IgD-negative memory B cell (primary cell): Measurements from ENCODE around the gene ZNRF3. TPM values are rescaled to one million over a fixed set of nuclear protein-coding genes. Genes with fewer than 3 reads are reported as not detected.

Experiments
- H3K27ac Mint-ChIP-seq, 3 donors: one replicate each; pipeline ENCODE4 v1.8.0; 2020 to 2022; ENCODE audit warnings: mild to moderate bottlenecking in 3 of 3, mixed read lengths in 3 of 3, moderate library complexity in 1 of 3
- H3K27me3 Mint-ChIP-seq: one replicate; pipeline ENCODE4 v1.8.0; 2021; ENCODE audit warnings: mixed read lengths
- H3K36me3 Mint-ChIP-seq: one replicate; pipeline ENCODE4 v1.8.0; 2020; ENCODE audit warnings: mild to moderate bottlenecking, mixed read lengths
- H3K4me1 Mint-ChIP-seq, 3 donors: one replicate each; pipeline ENCODE4 v1.8.0; 2020 to 2022; ENCODE audit warnings: mixed read lengths in 3 of 3, mild to moderate bottlenecking in 1 of 3
- H3K4me3 Mint-ChIP-seq, 4 donors: one replicate each; pipeline ENCODE4 v1.8.0; 2020 to 2022; ENCODE audit warnings: mild to moderate bottlenecking in 4 of 4, mixed read lengths in 4 of 4, moderate library complexity in 3 of 4
- H3K9me3 Mint-ChIP-seq, 3 donors: one replicate each; pipeline ENCODE4 v1.8.0; 2020 to 2021; ENCODE audit warnings: mixed read lengths in 3 of 3, mild to moderate bottlenecking in 1 of 3
- polyA plus RNA-seq: library from polyadenylated mRNA; unstranded; fragments of 300-500 nt; fragmentation: Illumina TruSeq; gene quantifications from one replicate; pipeline ENCODE4 v1.2.3, GENCODE V29; 2021

Gene ZNRF3
- polyA plus RNA-seq, 1 donor from 2014 or later = 0.16 TPM

DNA sequence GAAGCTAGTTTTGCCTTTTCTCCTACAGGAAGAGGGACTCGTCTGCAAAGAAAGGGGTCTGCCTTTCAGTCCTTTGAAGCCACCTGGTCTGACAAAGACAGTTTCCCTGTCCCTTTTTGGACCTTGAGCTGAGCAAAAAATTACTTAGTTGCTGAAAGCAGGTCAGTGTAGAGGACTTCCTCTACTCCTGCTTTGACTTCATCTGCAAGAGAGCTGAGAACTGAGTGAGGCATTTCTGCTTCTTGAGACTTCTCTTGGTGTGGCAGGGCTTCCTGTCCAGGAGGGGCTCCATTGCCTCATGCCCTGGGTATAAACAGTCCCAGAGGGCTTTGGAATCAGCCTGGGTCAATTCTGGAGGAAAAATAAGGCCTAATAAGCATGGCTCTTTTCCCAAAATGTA lies 73.1 kb downstream of the ZNRF3 start:
- H3K4me1 Mint-ChIP-seq = peaks cover 5 to 11% (median 5%) of the 10 kb centered on the region in 3 donors
- peaks cover 2% of the 10 kb centered on the region for H3K36me3 Mint-ChIP-seq
- H3K27ac Mint-ChIP-seq = no peak overlapping the region
- no peaks in the 10 kb centered on the region for H3K9me3 Mint-ChIP-seq
- H3K27me3 Mint-ChIP-seq = peaks cover 33% of the 10 kb centered on the region
- H3K4me3 Mint-ChIP-seq = peak overlapping the region in 1 of 4 donors; percentile 65

DNA sequence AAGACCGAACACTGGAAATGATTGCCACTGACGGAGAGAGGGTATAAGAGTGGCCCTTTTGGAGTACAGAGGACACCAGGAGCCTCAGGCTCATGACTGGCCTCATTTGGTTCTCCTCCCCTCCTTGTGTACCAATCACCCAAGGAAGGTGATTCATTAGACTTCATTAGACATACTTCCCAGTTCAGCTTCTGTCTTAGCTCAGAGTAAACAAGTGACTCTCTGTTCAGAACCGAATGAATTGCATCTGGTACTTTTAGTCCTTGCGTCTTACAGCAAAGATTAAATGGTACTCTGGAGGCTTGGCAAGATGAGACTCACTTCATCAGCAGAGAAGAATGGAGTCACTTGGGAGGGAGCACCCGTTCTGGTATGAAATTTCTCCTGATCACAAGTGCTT lies 75.2 kb downstream of the ZNRF3 start:
- H3K27ac Mint-ChIP-seq = no peak overlapping the region
- H3K4me3 Mint-ChIP-seq = no peak overlapping the region
- no peaks in the 10 kb centered on the region for H3K9me3 Mint-ChIP-seq
- H3K4me1 Mint-ChIP-seq = peaks cover 5 to 11% (median 5%) of the 10 kb centered on the region in 3 donors
- peaks cover 2% of the 10 kb centered on the region for H3K36me3 Mint-ChIP-seq
- H3K27me3 Mint-ChIP-seq = peaks cover 34% of the 10 kb centered on the region

DNA sequence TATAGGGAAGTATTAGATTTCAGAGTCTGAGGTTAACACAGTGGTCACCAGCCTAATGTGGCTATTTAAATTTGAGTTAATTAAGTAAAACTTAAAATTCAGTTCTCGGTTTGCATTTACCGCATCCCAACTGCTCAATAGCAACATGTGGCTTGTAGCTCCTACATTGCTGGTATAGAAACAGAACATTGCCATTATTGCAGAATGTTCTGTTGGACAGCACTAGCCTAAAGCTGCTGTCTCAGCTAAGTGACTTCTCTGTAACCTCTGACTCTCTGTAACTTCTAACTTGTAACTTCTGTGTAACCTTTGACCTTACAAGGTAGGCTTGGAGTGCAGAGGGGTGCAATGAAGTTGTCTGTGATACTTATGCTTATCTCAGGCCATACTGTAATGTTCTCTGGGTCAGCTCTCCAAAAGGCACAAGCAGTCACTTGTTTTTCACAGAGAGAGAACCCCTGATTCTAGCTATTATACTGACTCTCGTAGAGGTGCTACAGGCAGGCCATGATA lies 78.7 kb downstream of the ZNRF3 start:
- Mint-ChIP-seq H3K36me3 (peaks cover 2% of the 10 kb centered on the region), H3K4me3 (no peak overlapping the region), H3K9me3 (no peaks in the 10 kb centered on the region), H3K4me1 (no peaks in the 10 kb centered on the region), H3K27ac (no peak overlapping the region), H3K27me3 (peaks cover 29% of the 10 kb centered on the region)

GRCh38 chr22:28963362-28963761 lies 80.0 kb downstream of the ZNRF3 start:
- peaks cover 2% of the 10 kb centered on the region for H3K36me3 Mint-ChIP-seq
- H3K9me3 Mint-ChIP-seq = no peaks in the 10 kb centered on the region
- no peak overlapping the region for H3K4me3 Mint-ChIP-seq
- H3K27me3 Mint-ChIP-seq = peaks cover 25% of the 10 kb centered on the region
- no peaks in the 10 kb centered on the region for H3K4me1 Mint-ChIP-seq
- no peak overlapping the region for H3K27ac Mint-ChIP-seq

DNA sequence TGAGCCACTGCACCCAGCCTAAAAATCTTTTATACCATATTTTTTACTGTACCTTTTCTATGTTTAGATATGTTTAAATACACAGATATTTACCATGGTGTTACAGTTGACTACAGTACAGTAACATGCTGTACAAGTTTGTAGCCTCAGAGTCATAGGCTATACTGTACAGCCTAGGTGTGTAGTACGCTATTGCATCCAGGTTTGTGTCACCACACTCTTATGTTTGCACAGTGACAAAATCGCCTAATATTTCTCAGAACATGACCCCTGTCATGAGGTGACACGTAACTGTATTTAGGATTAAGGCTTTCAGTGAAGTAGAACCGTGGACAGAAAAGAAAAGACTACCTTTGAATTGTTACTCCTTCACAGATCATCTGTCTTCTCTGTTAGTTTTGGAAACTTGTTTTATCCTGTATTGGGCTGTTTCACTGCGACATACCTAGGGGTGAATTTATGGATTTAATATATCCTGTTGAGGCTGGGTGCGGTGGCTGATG lies 83.8 kb downstream of the ZNRF3 start:
- H3K36me3 Mint-ChIP-seq = peaks cover 2% of the 10 kb centered on the region
- H3K4me3 Mint-ChIP-seq = no peak overlapping the region
- H3K27me3 Mint-ChIP-seq = peaks cover 18% of the 10 kb centered on the region
- no peaks in the 10 kb centered on the region for H3K9me3 Mint-ChIP-seq
- H3K4me1 Mint-ChIP-seq = no peaks in the 10 kb centered on the region
- no peak overlapping the region for H3K27ac Mint-ChIP-seq

GRCh38 chr22:28967969-28968368 lies 84.6 kb downstream of the ZNRF3 start:
- no peak overlapping the region for H3K4me3 Mint-ChIP-seq
- no peaks in the 10 kb centered on the region for H3K4me1 Mint-ChIP-seq
- H3K36me3 Mint-ChIP-seq = peaks cover 2% of the 10 kb centered on the region
- no peak overlapping the region for H3K27ac Mint-ChIP-seq
- H3K9me3 Mint-ChIP-seq = no peaks in the 10 kb centered on the region
- H3K27me3 Mint-ChIP-seq = peaks cover 14% of the 10 kb centered on the region

GRCh38 chr22:28969401-28970168 lies 86.2 kb downstream of the ZNRF3 start:
- Mint-ChIP-seq H3K4me3 (no peak overlapping the region), H3K27me3 (peaks cover 10% of the 10 kb centered on the region), H3K4me1 (no peaks in the 10 kb centered on the region), H3K36me3 (peaks cover 2% of the 10 kb centered on the region), H3K27ac (no peak overlapping the region), H3K9me3 (no peaks in the 10 kb centered on the region)

DNA sequence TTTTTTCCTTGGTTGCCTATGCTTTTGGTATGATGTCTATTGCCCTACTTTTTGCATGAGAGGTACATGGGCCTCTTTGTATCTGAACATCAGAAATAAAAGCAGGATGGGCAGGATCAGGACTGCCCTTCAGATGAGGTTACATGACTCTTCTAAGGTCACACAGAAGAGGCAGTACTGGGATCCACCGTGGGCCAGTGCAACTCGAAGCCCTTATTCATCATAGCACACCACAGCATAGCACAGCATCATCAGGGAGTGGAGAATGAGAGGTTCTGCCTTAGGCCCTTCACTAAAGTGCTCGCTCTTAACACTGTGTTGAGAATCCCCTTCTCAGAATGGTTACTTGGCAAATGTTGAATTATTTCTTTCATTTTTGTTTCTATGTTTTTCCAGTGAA lies 90.0 kb downstream of the ZNRF3 start:
- no peaks in the 10 kb centered on the region for H3K36me3 Mint-ChIP-seq
- H3K27me3 Mint-ChIP-seq = peaks cover 19% of the 10 kb centered on the region
- H3K27ac Mint-ChIP-seq = no peak overlapping the region
- peaks cover 0 to 4% (median 0%) of the 10 kb centered on the region in 3 donors for H3K4me1 Mint-ChIP-seq
- H3K4me3 Mint-ChIP-seq = no peak overlapping the region
- no peaks in the 10 kb centered on the region for H3K9me3 Mint-ChIP-seq

DNA sequence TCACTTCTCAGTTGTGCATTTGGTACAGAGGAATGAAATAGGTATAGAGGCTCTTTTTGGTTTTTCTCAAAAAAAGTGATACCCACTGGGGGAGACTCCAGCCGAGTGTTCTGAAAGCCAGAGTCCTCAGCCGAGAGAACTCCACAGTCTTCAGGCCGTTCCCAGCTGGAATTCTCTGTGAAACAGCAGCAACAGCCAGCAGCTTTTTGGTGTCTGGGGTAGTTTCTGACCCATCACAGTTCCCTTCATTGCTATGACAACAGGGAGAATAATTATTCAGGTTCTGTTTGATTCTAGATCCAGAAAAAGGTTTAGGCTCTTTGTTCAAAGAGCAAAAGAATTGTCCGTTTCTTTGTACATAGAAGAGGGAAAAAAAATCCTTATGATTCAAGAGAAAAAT lies 93.7 kb downstream of the ZNRF3 start:
- H3K27ac Mint-ChIP-seq = no peak overlapping the region
- no peaks in the 10 kb centered on the region for H3K9me3 Mint-ChIP-seq
- H3K27me3 Mint-ChIP-seq = peaks cover 16% of the 10 kb centered on the region
- H3K4me1 Mint-ChIP-seq = peaks cover 0 to 4% (median 0%) of the 10 kb centered on the region in 3 donors
- H3K36me3 Mint-ChIP-seq = no peaks in the 10 kb centered on the region
- H3K4me3 Mint-ChIP-seq = no peak overlapping the region

GRCh38 chr22:28977481-28977971 lies 94.2 kb downstream of the ZNRF3 start:
- H3K27ac Mint-ChIP-seq = no peak overlapping the region

DNA sequence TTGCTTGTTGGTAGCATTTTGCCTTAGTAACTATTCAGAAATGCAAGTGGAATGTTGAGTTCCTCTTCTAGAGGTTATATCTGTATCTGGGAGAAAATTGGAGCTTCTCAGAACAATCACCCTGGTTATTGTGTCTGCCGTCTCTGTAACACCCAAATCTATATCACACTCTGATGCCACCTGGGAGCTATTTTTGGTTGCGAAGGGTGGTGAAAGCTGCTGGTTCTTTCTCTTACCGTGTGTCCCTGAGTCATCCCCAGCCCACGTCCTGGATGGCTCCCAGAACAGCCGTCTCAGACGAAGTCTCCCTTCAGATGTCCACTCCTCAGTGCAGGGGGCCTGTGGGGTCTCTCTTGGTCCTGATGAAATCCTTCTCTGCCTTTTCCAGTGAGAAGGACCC lies 94.8 kb downstream of the ZNRF3 start:
- Mint-ChIP-seq H3K27me3 (peaks cover 16% of the 10 kb centered on the region), H3K27ac (no peak overlapping the region), H3K36me3 (no peaks in the 10 kb centered on the region), H3K4me1 (peaks cover 0 to 4% (median 0%) of the 10 kb centered on the region in 3 donors), H3K9me3 (no peaks in the 10 kb centered on the region), H3K4me3 (no peak overlapping the region)

More at GRCh38 chr22:28977481-28977971, 94.2 kb downstream of the ZNRF3 start:
- Mint-ChIP-seq H3K4me3 (no peak overlapping the region), H3K27me3 (peaks cover 16% of the 10 kb centered on the region), H3K9me3 (no peaks in the 10 kb centered on the region), H3K4me1 (peaks cover 0 to 4% (median 0%) of the 10 kb centered on the region in 3 donors), H3K36me3 (no peaks in the 10 kb centered on the region)

- peaks cover 0 to 4% (median 0%) of the 10 kb centered on the region in 3 donors for H3K4me1 Mint-ChIP-seq
- no peaks in the 10 kb centered on the region for H3K9me3 Mint-ChIP-seq
- no peak overlapping the region for H3K27ac Mint-ChIP-seq
- H3K4me3 Mint-ChIP-seq = no peak overlapping the region
- H3K36me3 Mint-ChIP-seq = no peaks in the 10 kb centered on the region
- H3K27me3 Mint-ChIP-seq = peaks cover 16% of the 10 kb centered on the region
These were observed 95.8 kb downstream of the ZNRF3 start for GRCh38 chr22:28978863-28979796.

DNA sequence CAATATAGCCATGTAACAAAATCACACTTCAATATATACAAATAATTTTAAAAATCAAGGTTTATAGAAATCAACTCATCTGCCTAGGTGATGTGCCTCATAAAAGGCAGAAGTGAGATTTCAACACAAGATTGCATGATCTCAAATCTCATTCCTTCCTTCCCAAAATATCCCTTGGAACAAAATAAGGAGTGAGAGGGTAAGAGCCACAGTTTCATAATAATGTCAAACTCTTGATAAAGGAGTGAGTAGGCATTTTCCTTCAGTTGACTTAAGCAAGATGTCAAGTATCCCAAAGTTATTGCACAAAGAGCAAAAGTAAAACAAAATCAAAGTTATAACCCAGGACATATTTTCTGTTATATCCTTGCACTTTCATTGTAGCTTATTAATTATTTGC lies 97.0 kb downstream of the ZNRF3 start:
- H3K27me3 Mint-ChIP-seq = peaks cover 20% of the 10 kb centered on the region
- H3K4me3 Mint-ChIP-seq = no peak overlapping the region
- no peaks in the 10 kb centered on the region for H3K9me3 Mint-ChIP-seq
- H3K36me3 Mint-ChIP-seq = no peaks in the 10 kb centered on the region
- H3K4me1 Mint-ChIP-seq = peaks cover 0 to 4% (median 0%) of the 10 kb centered on the region in 3 donors
- H3K27ac Mint-ChIP-seq = no peak overlapping the region

GRCh38 chr22:28981818-28982499 lies 98.6 kb downstream of the ZNRF3 start:
- H3K27ac Mint-ChIP-seq = no peak overlapping the region
- H3K9me3 Mint-ChIP-seq = peaks cover 0 to 4% (median 0%) of the 10 kb centered on the region in 3 donors
- H3K4me1 Mint-ChIP-seq = peaks cover 0 to 4% (median 0%) of the 10 kb centered on the region in 3 donors
- no peak overlapping the region for H3K4me3 Mint-ChIP-seq
- H3K27me3 Mint-ChIP-seq = peaks cover 17% of the 10 kb centered on the region
- no peaks in the 10 kb centered on the region for H3K36me3 Mint-ChIP-seq
